Activated CD4-positive, alpha-beta T cell treated with anti-CD3 and anti-CD28 coated beads, Interleukin-2, Interleukin-6, amounts not matched to agents 100 ng/mL and 50 ng/mL, durations not matched to agents 16 hours and 8 hours (primary cell): ENCODE results near the gene RASD1.

Source experiments
- DNase-seq: peaks from one replicate; pipeline ENCODE4 v3.0.0-alpha.2; 2020

RASD1 gene

GRCh38 chr17:17496189-17497064 lies at the start of gene RASD1:
Gene RASD1 (minus strand): TSS chr17:17496395. CDS start chr17:17496181, 214 bp downstream.
- peak; percentile 85 for DNase-seq

- no peak for DNase-seq
These were observed 49.8 kb upstream of the RASD1 start for GRCh38 chr17:17545984-17546383.

- DNase-seq: no peak
These were observed 49.0 kb upstream of the RASD1 start for GRCh38 chr17:17545031-17545820.

- DNase-seq: no peak
These were observed 46.9 kb upstream of the RASD1 start for GRCh38 chr17:17542906-17543635.

- DNase-seq: no peak
These were observed 45.4 kb upstream of the RASD1 start for GRCh38 chr17:17541640-17542001.

GRCh38 chr17:17540935-17541639 lies 44.9 kb upstream of the RASD1 start:
- DNase-seq: no peak

GRCh38 chr17:17540278-17540906 lies 44.2 kb upstream of the RASD1 start:
- no peak for DNase-seq

- no peak for DNase-seq
These were observed 43.4 kb upstream of the RASD1 start for GRCh38 chr17:17539591-17539990.

- DNase-seq: no peak
These were observed 42.5 kb upstream of the RASD1 start for GRCh38 chr17:17538417-17539391.

- no peak for DNase-seq
These were observed 41.3 kb upstream of the RASD1 start for GRCh38 chr17:17537311-17538099.

- no peak for DNase-seq
These were observed 40.5 kb upstream of the RASD1 start for GRCh38 chr17:17536702-17537101.

- DNase-seq: no peak
These were observed 39.8 kb upstream of the RASD1 start for GRCh38 chr17:17535957-17536356.

GRCh38 chr17:17533901-17534441 lies 37.8 kb upstream of the RASD1 start:
- DNase-seq: no peak

- no peak for DNase-seq
These were observed 36.8 kb upstream of the RASD1 start for GRCh38 chr17:17532991-17533390.

GRCh38 chr17:17531156-17531555 lies 35.0 kb upstream of the RASD1 start:
- no peak for DNase-seq

- DNase-seq: no peak
These were observed 32.8 kb upstream of the RASD1 start for GRCh38 chr17:17528696-17529652.

- DNase-seq: no peak
These were observed 31.8 kb upstream of the RASD1 start for GRCh38 chr17:17527956-17528500.

- DNase-seq: no peak
These were observed 31.3 kb upstream of the RASD1 start for GRCh38 chr17:17527534-17527933.
